HG03196 (cell line): Measurements from ENCODE around the gene IL34.

ENCODE experiments used
- ATAC-seq: cut with Tn5 transposase; IDR thresholded peaks from one replicate; pipeline ENCODE4 v1.9.1; 2021; ENCODE audit not compliant: unreplicated experiment

Gene IL34

GRCh38 chr16:70676675-70677498 is 30.5 kb downstream of the IL34 start:
- ATAC-seq: no peak

- no peak for ATAC-seq
Observed at GRCh38 chr16:70677499-70678120, 31.3 kb downstream of the IL34 start.

- no peak for ATAC-seq
Observed at GRCh38 chr16:70678121-70678897, 31.9 kb downstream of the IL34 start.

DNA sequence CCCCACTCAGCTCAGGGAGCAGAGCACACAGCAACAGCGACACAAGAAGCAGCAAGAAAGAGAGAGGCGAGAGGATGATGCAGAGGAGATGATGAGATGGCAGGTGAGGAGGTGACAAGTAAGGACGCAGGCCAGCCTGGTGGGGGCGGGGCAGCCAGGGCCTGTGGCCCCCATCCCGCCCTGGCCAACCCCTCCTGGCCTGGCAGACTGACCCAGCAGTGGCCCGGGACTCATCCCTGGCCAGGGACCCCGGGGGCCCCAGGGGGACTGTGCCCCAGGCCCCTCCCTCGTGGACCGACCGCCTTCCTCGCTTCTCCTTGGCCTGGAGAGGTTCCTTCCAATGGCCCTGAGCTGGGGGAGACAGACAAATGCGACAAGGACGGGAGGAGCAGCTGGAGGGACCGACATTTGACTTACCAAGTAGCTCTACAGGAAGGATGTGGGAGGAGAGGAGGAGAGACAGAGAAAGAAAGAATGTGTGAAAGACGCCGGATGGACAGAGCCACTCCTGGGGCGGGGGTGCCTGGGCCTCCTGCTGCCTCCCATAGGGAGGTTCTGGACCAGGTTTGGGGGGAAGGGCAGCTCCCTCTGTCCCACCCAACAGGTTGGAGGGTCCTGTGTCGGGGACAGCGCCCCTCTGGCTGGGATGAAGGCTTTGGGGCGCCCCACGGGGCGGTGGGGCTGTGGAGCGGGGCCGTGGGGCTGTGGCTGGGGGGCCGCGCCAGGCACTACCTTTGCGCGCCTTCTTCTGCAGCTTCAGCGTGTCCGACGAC is 32.7 kb downstream of the IL34 start:
- ATAC-seq: no peak

DNA sequence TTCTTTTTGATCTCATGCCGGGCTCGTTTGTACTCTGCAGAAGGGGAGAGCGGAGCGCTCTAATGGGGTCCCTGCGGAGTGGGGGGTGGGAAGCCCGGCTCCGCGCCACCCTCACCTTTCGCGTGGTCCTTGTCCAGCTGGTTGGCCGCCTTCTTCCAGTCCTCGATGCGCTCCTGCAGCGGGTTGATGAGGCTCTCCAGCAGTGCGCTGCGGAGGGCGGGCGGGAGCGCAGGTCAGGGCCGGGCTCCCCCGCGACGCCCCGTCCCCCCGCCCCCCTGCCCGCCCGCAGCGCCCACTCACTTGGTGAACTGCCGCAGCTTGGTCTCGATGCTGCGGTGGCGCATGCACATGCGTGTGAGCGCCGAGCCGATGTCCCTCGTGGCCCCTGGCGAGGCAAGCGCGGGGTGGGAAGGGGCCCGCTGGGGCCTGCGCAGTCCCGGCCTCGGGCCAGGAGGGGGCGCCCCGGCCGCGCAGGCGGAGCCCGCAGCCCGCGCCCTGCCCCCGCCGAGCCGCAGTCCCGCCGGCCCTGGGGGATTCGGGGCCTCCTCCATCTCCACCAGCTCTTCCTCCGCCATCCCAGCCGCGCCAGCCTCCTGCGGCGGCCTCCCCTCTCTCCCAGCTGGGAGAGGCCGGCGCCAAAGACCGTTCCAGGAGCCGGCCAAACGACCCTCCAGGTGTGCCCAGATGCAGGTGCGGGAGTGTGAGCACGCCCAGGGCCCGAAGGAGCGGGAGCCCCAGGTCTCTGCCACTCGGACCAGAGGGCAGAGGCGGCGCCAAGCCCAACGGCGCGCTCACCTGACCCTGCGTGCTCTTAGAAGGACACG is 33.5 kb downstream of the IL34 start:
- no peak for ATAC-seq

DNA sequence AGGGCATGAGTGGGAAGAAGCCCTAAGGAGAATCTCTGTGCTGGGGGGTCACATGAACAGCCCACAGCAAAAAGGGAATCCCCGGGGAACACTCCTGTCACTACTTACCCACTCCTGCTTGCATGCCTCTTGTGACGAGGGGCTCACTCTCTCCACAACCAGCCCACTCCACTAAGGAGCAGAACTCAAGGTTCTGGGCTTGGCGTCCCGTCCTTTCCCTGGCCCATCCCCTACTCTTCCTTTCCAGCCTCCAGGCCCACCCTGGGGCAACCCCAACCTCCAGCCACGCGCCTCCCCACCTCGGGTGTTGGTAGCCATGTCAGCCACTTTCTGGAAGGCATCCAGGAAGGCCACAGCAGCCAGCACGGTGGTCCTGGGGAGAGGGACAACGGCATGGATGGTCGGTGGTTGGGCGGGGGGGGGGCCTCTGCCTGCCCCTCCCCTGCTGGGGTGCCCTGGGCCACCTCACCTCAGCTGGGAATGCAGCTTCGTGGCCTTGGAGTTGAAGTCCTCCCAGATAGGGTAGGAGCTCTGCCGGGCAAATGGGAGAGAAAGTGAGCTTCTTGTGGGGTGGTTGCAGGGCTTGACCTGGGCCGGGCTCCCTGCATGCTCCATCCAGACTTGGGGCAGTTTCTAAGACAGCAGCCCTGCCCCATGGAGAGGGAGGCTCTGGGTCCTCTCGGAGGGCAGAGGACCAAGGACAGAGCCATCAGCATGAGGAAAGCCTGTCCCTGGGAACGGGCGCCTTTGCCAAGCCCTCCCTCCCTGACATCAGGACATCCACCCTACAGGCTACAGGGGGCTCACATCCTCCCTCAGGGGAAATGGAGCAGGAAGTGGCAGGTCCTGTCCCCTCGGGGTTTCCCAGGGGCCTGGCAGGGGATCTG is 34.4 kb downstream of the IL34 start:
- ATAC-seq: no peak

DNA sequence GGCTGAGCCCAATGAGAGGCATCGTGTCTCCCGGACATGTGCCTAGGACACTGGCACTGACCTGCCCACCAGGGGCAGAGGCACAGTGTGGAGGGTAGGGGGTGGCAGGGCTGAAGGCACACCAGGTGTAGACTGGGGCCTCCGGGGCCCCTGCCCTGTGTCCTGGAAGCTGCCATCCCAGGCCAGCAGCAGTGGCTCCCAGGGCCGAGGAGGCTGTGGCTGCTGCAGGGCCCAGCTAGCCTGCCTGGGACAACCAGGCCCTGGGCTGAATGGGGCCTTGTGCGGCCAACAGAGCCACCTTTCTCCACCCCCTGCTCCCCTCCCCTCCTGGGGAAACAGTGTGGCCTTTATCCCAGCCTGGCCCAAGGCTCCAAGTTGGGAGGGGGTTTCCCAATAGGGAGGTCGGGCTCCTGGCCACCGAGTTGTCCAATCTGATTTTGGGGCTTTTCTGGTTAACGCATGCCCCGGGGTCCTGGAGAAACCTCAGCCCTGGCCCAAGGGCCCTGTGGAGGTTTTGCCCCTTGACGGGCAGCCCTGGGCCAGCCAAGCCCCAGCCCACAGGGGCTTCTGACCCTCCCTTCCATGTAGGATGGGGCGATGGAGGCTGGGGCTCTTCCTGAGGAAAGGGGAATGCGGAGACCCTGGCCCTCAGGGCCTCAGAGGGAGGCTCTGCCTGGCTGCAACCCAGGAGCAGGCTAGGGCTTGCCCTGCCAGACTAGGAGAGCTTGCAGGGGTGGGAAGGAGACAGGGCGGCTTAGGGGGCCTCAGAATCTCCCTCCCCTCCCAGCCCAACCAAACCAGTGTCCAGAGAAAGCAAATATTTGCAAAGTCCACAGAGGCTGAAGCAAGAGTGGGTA is 35.3 kb downstream of the IL34 start:
- ATAC-seq: no peak

- no peak for ATAC-seq
Observed at GRCh38 chr16:70682239-70683145, 36.1 kb downstream of the IL34 start.

GRCh38 chr16:70683146-70683944 is 37.0 kb downstream of the IL34 start:
- ATAC-seq: no peak

- ATAC-seq: no peak
Observed at GRCh38 chr16:70684146-70685060, 38.0 kb downstream of the IL34 start.

DNA sequence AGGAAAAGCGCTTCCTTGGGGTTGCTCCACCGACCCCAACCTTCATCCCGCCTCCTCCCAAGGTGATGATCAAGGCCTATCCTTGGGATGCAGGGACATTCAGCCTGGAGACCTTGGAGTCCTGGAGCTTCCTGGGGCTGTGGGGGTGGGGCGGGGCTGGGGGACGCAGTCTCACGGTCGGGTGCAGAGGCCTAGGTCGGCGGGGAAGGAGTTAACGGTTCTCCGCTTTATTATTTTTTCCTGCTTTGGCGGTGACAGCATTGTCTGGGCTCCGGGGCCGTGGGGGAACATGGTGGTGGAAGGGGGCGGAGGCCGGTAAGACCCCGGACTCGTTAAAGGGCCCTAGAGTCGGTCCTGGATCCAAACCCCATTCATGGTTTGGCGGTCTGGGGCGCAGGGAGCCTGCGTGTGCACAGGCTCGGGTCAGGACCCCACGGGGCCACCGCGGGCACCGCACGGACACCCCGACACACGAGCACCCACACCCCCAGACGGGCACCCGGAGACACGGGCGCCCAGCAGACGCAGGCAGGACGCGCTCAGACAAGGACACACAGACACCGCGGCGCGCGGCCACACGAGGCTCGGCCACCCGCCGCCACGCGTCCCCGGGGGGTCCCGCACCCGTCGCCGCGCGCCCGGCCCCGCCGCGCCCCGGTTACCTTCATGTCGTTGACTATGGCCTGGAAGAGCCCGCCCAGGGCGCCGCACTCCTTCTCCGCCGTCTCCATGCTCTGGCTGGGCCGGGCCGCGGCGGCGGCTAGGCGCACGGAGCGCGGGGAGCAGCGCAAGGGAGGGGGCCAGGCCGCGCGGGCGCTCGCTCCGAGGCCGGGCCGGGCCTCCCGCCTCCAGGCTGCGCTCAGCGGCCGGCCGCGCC is 38.9 kb downstream of the IL34 start:
- ATAC-seq: no peak

DNA sequence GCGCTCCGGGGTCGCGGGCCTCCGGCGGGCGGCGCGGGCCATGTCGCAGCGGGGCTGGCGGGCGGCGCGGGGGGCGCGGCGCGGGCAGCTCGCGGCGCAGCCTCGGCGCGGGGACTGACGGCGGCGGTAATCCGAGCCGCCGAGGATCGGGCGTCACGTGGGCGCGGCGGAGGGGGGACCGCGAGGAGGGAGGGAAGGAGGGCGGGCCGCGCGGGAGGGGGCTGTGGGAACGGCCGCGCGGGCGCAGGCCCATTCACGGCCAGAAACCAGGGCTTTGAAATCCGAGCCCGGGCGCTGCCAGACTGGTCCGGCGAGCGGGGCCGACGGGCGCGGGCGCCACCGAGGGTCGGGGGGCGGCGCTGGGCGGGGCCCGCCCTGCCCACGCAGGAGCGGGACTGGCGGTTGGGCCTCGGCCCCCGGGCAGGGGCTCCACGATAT is 39.6 kb downstream of the IL34 start, which contains the start of gene MTSS2:
TSS of gene MTSS2 (minus strand) at position 116 of the 438 bp plus-strand sequence. CDS start 262 bp downstream, outside the sequence.
- ATAC-seq: no peak

DNA sequence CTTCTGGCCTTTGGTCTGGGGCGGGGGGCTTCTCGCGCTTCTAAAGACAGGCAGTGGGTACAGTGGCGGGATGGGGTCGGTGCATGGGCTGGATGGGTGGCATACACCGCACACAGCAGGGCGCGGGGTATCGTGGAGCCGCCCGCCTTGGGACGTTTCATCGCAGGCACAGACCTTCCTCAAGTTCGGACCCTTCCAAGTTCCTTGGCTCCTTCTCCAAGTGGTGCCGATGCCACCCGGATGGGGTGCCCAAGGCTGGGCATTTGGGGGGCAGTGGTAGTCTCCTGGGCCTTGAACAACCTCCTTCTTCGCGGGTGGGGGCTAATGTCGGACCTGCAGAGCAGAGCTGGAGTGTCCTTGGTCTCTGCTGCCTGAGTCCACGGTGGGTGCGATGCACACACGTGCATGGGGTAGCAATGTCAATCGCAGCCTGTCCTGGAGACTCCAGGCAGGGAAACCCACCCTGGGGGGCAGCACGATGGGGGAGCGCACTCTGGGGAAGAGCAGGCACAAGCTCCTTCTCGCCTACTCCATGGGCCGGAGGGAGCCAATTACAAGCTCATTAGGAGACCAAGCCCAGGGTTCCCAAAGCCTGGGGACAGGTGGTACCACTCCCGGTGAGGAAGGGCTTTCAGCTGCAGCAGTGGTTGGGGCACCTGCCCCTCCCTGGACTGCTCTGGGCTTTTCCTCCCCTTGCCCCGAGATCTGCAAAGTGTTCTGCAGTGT is 40.2 kb downstream of the IL34 start:
- no peak for ATAC-seq

DNA sequence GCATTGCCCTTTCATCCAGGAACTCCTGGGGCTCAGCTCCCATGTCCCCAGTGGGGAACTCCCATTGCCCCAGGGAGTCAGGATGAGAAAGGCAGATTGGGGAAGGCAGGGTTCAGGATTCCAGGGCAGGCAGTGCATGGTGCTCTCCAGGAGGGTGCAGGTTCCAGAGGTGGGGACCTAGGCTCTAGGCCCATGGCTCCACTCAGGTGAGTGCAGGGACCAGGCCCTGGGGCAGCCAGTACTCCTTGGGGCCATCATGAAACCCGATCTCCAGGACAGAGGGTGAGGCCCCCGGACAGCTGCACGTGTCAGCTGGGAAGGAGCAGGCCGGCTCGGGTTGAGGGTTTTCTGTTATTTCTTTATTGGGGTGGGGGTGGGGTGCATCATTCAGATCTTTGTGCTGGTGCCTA is 40.7 kb downstream of the IL34 start:
- ATAC-seq: no peak
